HEK293 (cell line): ENCODE data around the gene GBA2.

Source experiments
- CTCF ChIP-seq: fragments of 450-650 bp; formaldehyde crosslinking; IDR thresholded peaks from 2 replicates; pipeline ENCODE4 v1.5.1; 2016; ENCODE audit warnings: missing biosample characterization, missing genetic modification characterization
- INSM2 ChIP-seq: fragments of 450-650 bp; formaldehyde crosslinking; IDR thresholded peaks from 2 replicates; pipeline ENCODE4 v1.5.1; 2016; ENCODE audit warnings: missing biosample characterization, missing genetic modification characterization
- PBX3 ChIP-seq: sonication (generic); formaldehyde crosslinking; IDR thresholded peaks from 2 replicates; pipeline ENCODE4 v1.8.1; 2022; ENCODE audit warnings: mild to moderate bottlenecking, moderate library complexity, missing genetic modification reagents
- SALL2 ChIP-seq: fragments of 450-650 bp; formaldehyde crosslinking; IDR thresholded peaks from 2 replicates; pipeline ENCODE4 v1.5.0; 2017; ENCODE audit warnings: missing biosample characterization, mild to moderate bottlenecking, missing genetic modification characterization, borderline replicate concordance
- ZBTB10 ChIP-seq: fragments of 450-650 bp; formaldehyde crosslinking; IDR thresholded peaks from 2 replicates; pipeline ENCODE4 v1.5.1; 2016; ENCODE audit warnings: missing biosample characterization, missing genetic modification characterization
- ZBTB7A ChIP-seq: fragments of 450-650 bp; formaldehyde crosslinking; IDR thresholded peaks from 2 replicates; pipeline ENCODE4 v1.5.1; 2016; ENCODE audit warnings: low read depth, missing biosample characterization, missing genetic modification characterization
- ZNF211 ChIP-seq: fragments of 450-650 bp; formaldehyde crosslinking; IDR thresholded peaks from 2 replicates; pipeline ENCODE4 v1.5.1; 2016; ENCODE audit warnings: low read depth, missing biosample characterization, missing genetic modification characterization
- ZNF362 ChIP-seq: fragments of 450-650 bp; formaldehyde crosslinking; IDR thresholded peaks from 2 replicates; pipeline ENCODE4 v1.5.1; 2016; ENCODE audit warnings: missing biosample characterization, missing genetic modification characterization
- ZNF501 ChIP-seq: fragments of 450-650 bp; formaldehyde crosslinking; IDR thresholded peaks from 2 replicates; pipeline ENCODE4 v1.5.1; 2016; ENCODE audit warnings: missing biosample characterization, missing genetic modification characterization
- ZNF521 ChIP-seq: fragments of 450-650 bp; formaldehyde crosslinking; IDR thresholded peaks from 2 replicates; pipeline ENCODE4 v1.5.1; 2017; ENCODE audit warnings: missing biosample characterization, mild to moderate bottlenecking, missing genetic modification characterization
- ZNF776 ChIP-seq: fragments of 450-650 bp; formaldehyde crosslinking; IDR thresholded peaks from 2 replicates; pipeline ENCODE4 v1.5.0; 2017; ENCODE audit warnings: missing biosample characterization, missing genetic modification characterization, borderline replicate concordance

- TF ChIP-seq PBX3: no peak
- no peak for TF ChIP-seq ZNF501
- no peak for TF ChIP-seq ZNF521
- TF ChIP-seq SALL2: no peak
- TF ChIP-seq CTCF: no peak
- TF ChIP-seq ZNF776 (tag by site-specific recombination): no peak
- no peak for TF ChIP-seq ZNF362 (tag by site-specific recombination)
- no peak for TF ChIP-seq ZBTB10 (tag by site-specific recombination)
- TF ChIP-seq ZBTB7A: no peak
- TF ChIP-seq INSM2 (tag by site-specific recombination): no peak
- no peak for TF ChIP-seq ZNF211 (tag by site-specific recombination)
Measured at GRCh38 chr9:35771534-35771933, 22.5 kb upstream of the GBA2 start.
